ENCODE results near the gene SCMH1.
"Not testable (repeated sequence)": the region's sequence is repeated elsewhere in the genome, so short reads cannot be mapped to it uniquely, and the experiment has no call there.

Gene SCMH1

DNA sequence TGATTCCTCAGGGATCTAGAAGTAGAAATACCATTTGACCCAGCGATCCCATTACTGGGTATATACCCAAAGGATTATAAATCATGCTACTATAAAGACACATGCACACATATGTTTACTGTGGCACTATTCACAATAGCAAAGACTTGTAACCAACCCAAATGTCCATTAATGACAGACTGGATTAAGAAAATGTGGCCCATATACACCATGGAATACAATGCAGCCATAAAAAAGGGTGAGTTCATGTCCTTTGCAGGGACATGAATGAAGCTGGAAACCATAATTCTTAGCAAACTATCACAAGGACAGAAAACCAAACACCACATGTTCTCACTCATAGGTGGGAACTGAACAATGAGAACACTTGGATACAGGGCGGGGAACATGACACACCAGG, 30.5 kb downstream of the SCMH1 start:
- not testable (repeated sequence) for DNase-seq (ENCODE audit: low spot score)

DNA sequence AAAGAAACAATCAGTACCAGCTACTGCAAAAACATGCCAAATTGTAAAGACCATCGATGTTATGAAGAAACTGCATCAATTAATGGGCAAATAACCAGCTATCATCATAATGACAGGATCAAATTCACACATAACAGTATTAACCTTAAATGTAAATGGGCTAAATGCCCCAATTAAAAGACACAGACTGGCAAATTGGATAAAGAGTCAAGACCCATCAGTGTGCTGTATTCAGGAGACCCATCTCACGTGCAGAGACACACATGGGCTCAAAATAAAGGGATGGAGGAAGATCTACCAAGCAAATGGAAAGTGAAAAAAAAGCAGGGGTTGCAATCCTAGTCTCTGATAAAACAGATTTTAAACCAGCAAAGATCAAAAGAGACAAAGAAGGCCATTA, 35.1 kb downstream of the SCMH1 start:
- DNase-seq (ENCODE audit: low spot score), result not testable (repeated sequence)

GRCh38 chr1:41200728-41201127, 41.4 kb downstream of the SCMH1 start:
- no peak for DNase-seq (ENCODE audit: low spot score)

DNA sequence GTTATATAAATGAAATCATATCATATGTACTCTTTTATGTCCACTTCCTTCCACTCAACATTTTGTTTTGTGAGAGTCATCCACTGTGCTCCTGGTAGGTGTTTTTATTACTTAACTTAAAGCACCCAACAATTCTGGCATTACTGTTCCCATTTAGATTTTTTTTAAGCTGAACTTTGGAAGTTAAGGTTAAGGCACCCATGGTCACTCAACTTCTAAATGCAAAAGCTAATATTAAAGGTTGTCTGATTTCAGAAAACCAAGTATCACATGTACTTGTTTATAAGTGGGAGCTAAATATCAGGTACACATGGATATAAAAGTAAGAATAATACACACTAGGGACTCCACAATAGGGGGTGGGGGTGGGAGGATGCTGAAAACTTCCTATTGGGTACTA, 42.7 kb downstream of the SCMH1 start:
- no peak for DNase-seq (ENCODE audit: low spot score)

DNA sequence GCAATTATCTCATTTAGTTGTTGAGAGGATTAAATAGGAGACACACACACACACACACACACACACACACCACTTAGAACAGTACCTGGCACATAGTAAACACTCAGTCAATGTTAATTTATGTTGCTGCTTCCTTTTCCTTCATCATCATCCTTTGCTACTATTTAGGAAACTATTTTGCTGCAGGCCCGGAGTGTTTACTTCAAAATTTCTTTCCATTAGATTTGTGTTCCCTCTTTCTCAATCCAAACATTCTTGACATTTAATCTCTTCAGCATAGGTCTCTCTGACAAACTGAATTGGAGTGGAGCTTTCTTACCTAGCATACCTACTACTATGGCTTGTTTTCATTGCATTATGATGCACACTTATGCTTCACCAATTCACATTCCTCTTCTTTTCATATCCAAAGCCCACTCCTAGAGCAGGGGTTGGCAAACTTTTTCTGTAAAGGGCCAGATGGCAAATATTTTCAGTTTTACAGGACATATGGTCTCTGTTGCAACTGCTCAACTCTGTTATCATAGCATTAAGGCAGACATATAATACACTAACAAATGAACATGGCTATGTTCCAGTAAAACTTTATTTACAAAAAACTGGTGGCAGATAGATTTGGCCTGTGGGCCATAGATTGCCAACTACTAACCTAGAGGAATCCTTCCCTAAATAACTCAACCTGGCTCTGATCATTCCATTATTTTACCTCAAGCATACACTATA, 49.5 kb downstream of the SCMH1 start:
- DNase-seq (ENCODE audit: low spot score), result no peak

- DNase-seq (ENCODE audit: low spot score), result no peak
Observed at GRCh38 chr1:41184446-41184845, 57.7 kb downstream of the SCMH1 start.

DNA sequence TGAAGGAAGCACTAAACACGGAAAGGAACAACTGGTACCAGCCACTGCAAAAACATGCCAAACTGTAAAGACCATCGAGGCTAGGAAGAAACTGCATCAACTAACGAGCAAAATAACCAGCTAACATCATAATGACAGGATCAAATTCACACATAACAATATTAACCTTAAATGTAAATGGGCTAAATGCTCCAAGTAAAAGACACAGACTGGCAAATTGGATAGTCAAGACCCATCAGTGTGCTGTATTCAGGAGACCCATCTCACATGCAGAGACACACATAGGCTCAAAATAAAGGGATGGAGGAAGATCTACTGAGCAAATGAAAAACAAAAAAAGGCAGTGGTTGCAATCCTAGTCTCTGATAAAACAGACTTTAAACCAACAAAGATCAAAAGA, 63.9 kb downstream of the SCMH1 start:
- not testable (repeated sequence) for DNase-seq (ENCODE audit: low spot score)

GRCh38 chr1:41175546-41175945, 66.6 kb downstream of the SCMH1 start:
- DNase-seq (ENCODE audit: low spot score), result no peak

- no peak for DNase-seq (ENCODE audit: low spot score)
Observed at GRCh38 chr1:41174170-41174569, 67.9 kb downstream of the SCMH1 start.

GRCh38 chr1:41173651-41174050, 68.5 kb downstream of the SCMH1 start:
- DNase-seq (ENCODE audit: low spot score), result no peak

GRCh38 chr1:41171266-41171874, 70.7 kb downstream of the SCMH1 start:
- no peak for DNase-seq (ENCODE audit: low spot score)

DNA sequence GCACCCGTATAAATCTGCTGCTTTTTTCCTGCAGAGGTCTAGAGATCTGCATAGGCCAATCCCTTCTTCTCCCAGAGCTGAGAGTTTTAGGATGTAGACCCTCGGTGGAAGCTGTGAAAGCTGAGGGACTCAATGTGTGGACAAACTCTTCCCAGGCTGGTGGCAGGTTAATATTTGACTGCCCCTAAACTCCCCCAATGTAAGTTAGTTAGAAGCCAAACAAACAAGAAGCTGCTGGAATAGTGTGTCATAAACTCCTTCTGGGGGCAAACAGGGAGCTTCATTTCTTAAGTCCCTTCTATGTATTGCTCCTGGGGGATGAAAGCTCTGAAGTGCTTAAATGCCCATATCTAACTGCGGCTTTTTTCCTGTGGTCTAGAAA, 72.3 kb downstream of the SCMH1 start:
- no peak for DNase-seq (ENCODE audit: low spot score)

DNA sequence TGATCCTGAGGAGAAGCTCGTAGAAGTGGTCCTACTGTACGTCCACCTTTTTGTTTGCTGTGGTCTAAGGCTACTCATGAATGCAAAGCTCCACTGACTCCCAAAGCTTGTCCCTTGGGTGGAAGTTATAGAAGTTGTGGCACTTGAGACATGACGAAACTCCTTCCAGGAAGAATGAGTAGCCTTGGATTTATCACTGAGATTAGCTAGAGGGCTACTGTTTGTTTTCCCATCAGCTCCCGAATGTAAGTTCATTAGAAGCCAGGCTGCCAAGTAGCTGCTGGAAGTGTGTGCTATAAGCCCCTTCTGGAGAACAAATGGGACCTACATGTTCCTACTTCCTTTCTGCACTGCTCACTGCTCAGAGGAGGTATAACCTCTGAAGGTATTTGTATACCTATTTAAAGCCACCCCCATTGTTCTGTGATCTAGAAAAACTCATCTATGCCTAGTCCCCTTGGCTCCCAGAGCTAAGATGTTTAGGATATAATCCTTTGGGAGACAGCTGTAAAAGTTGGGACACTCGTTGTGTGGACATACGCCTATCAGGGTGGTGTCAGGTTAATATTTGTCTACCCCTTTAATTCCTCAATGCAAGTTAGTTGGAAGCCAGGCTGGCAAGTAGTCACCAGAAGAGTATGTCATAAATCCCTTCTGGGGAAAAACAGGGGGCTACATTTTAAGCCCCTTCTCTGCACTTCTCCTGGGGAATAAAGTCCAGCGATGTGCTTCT, 72.9 kb downstream of the SCMH1 start:
- DNase-seq (ENCODE audit: low spot score), result no peak

DNA sequence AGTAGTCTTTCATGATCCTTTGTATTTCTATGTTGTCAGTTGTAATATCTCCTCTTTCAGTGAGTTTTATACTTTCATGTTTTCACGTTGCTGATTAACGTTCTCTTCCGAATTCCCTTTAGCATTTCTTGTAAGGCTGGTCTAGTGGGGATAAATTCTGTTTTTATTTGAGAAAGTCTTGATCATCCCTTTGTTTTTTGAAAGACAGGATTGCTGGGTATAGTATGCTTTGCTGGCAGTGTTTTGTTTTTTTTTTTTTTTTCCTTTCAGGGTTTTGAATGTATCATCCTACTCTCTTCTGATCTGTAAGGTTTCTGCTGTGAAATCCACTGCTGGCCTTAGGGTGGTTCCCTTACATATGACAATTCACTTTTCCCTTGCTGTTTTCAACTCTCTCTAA, 74.4 kb downstream of the SCMH1 start:
- DNase-seq (ENCODE audit: low spot score), result no peak

DNA sequence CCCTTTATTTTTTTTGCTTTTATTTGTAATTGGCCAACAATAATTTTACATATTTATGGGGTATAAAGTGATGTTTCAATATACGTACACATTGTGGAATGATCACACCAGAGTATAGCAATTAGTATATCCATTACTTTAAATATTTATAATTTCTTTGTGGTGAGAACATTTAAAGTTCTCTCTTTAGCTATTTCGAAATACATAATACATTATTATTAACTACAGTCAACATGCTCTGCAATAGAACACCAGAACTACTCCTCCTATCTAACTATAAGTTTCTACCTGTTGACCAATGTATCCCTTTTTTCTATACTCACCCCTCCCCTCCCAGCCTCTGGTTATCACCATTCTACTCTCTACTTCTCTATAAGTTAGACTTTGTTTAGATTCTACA, 77.4 kb downstream of the SCMH1 start:
- no peak for DNase-seq (ENCODE audit: low spot score)

- DNase-seq (ENCODE audit: low spot score), result no peak
Observed at GRCh38 chr1:41162441-41162840, 79.7 kb downstream of the SCMH1 start.

DNA sequence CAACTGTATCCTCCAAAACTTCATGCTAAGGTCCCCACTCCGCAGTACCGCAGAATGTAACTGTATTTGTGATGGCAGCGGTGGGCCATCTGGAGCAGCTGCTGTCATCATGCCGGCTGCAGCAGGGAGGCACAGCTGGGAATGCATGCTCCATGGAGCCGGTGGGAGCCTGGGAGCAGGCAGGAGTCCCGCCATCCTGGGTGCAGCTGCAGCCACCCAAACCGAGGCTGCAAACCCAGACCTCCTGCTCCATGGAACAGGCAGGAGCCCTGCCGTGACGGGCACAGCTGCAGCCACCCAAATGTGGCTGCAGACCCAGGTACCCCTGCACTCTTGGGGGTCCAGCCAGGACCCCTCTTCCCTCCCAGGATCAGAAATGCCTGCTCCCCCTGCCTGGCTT, 80.3 kb downstream of the SCMH1 start:
- no peak for DNase-seq (ENCODE audit: low spot score)

DNA sequence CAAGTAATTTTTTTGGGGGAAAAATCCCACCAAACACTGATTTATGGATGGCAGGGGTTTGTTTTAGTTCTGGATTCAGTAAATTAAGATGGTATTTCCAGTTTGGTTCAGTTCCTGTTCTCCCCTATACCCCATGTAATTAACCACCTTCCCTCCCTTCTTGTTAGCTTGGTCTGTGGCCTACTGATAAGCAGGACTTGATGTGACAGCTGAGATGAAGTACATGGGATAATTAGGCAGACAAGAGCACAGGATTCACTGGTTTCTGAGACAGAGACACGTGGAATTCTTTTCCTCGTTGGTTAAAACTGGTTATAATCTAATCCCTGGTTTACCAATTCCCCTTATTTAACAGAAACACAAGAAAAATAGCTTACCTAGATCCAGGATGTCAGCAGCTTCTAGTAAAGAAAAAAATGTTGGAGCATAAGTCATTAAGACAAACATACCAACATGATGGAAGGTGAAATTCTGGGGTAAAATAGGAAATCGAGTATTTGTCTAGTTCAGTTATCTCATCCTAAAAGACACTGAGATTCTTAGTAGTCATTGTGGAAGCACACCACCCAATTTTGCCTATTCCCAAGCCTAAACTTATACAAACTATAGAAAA, 81.5 kb downstream of the SCMH1 start:
- no peak for DNase-seq (ENCODE audit: low spot score)

GRCh38 chr1:41158966-41159365, 83.1 kb downstream of the SCMH1 start:
- no peak for DNase-seq (ENCODE audit: low spot score)

- no peak for DNase-seq (ENCODE audit: low spot score)
Observed at GRCh38 chr1:41158147-41158875, 83.8 kb downstream of the SCMH1 start.

- DNase-seq (ENCODE audit: low spot score), result no peak
Observed at GRCh38 chr1:41155105-41155504, 87.0 kb downstream of the SCMH1 start.

DNA sequence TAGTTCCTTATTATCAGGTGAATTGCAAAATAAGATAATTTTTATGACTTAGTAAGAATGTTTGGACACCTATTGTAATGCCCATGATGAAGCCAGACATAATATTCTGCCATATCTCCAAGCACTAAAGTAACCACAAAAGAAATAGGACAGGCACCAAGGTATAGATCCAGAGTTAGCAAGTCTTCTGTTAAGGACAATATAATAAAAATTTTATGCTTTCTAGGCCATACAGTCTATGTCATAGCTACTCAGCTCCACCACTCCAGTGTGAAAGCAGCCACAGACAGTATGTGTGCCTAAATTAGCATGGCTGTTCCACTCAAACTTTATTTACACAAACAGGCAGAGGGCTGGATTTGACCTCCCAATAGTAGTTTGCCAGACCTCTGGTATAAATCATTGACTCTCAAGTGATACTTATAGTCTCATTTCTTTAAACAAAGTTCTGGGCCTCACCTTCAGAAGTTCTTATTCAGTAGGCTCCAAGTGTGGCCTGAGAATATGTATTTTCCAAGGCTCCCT, 88.3 kb downstream of the SCMH1 start:
- no peak for DNase-seq (ENCODE audit: low spot score)
